Muscle of back (tissue), 13 donors: ENCODE data around the gene CCL25. TPM values are rescaled to one million over a fixed set of nuclear protein-coding genes. Genes with fewer than 3 reads are reported as not detected.
"Not testable (repeated sequence)": the region's sequence is repeated elsewhere in the genome, so short reads cannot be mapped to it uniquely, and the experiment has no call there.

Experiments used
- DNase-seq, 3 donors: peaks; one replicate each; pipeline versions ENCODE4 v3.0.0 to v3.0.0-alpha.2; 2013
- long read RNA-seq, 9 donors: transcript quantifications; one replicate each; lab custom pipeline, GENCODE V29; 2026
- polyA plus RNA-seq, 10 donors: library from polyadenylated mRNA; unstranded; fragments of 120-200 nt; gene quantifications; one replicate each; pipeline ENCODE4 v1.2.1, GENCODE V29; 2013; ENCODE audit not compliant: insufficient read length in 10 of 10

CCL25 gene, protein sequence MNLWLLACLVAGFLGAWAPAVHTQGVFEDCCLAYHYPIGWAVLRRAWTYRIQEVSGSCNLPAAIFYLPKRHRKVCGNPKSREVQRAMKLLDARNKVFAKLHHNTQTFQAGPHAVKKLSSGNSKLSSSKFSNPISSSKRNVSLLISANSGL
- polyA plus RNA-seq, result under 1 TPM in 4 of 10 donors, not detected in 6; 0.18 to 0.33 (median 0.27) TPM
- long read RNA-seq, donor 1, result 0 reads
- long read RNA-seq, donor 2, result 0 reads
- long read RNA-seq, donor 3, result 0 reads
- long read RNA-seq, donor 4, result 0 reads
- long read RNA-seq, donor 5, result 0 reads
- long read RNA-seq, donor 6, result 0 reads
- long read RNA-seq, donor 7, result 0 reads
- long read RNA-seq, donor 8, result 0 reads
- long read RNA-seq, donor 9, result 0 reads

DNA sequence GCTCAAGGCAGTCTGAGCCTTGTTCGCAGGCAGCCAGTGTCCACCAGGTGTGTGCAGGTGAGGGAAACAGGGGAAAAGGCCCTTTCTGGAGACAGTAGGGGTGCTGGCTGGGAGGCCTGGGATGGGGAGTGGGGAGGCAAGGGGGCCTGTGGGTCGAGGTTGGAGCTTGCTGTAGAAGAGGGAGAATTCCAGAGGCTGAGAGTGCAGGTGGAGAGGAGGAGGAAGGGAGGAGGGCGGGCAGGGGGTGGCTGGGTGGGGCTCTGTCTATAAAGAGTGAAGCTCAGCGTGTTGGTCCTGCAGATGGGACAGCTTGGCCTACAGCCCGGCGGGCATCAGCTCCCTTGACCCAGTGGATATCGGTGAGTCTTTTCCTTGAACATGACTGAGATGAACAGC lies at the start of gene CCL25:
Gene CCL25 (plus strand): TSS at position 297 of the 396 bp plus-strand sequence. CDS start 290 bp downstream, outside the sequence.
- no peak for DNase-seq

DNA sequence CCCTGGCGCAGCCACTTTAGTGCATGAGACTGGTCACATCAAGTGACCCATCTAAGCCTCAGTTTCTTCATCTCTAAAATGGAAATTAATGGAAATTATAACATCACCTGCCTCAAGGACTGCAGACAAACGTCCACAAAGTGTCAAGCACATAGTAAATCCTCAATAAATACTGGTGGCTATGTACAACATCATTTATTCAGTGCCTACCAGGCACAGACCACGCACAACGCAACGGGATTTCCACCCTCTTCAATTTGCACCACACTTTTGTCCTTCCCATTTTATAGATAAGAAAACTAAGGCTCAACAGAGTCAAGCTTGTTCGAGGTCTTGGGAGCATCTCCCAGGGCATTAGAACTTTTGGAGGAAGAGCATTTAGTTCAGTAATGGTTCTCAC lies 48.6 kb upstream of the CCL25 start:
- DNase-seq, result no peak

DNA sequence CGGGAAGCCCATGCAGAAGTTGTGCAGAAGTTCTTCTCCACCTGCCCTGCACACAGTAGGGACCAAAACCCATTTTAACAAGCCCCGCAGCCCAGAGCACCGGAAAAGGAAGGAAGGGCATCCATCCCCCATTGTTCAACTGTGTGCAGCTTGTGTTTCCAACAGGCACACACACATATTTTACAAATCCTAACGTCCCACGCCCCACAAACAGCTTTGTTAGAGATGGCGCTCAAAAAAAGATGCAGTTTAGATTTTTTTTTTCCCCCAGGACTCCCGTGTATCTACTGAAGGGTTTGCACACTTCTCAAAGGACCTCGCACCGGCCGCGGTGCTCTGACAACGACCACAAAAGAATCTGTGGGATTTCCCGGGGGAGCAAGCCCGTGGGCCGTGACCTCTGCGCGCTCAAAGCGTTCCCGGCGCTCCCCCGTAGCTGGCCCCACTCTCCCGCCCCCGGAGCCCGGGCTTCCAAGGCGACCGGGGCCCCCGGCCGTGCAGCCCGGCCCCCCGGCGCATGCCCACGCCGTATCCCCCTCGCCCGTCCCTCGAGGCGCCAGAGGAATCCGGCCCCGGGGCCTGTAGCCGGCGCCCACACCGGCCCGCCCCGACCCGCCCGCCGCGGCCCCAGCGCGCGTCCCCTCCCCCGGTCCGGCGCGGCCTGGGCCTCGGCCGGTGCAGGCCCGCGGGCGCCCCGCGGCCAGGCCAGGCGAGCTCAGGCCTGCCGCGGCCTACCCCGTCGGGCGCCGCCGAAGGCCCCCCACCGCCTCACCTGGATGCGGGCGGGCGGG lies 47.6 kb upstream of the CCL25 start:
- DNase-seq, result peak in 2 of 3 donors; percentile 20 to 58

DNA sequence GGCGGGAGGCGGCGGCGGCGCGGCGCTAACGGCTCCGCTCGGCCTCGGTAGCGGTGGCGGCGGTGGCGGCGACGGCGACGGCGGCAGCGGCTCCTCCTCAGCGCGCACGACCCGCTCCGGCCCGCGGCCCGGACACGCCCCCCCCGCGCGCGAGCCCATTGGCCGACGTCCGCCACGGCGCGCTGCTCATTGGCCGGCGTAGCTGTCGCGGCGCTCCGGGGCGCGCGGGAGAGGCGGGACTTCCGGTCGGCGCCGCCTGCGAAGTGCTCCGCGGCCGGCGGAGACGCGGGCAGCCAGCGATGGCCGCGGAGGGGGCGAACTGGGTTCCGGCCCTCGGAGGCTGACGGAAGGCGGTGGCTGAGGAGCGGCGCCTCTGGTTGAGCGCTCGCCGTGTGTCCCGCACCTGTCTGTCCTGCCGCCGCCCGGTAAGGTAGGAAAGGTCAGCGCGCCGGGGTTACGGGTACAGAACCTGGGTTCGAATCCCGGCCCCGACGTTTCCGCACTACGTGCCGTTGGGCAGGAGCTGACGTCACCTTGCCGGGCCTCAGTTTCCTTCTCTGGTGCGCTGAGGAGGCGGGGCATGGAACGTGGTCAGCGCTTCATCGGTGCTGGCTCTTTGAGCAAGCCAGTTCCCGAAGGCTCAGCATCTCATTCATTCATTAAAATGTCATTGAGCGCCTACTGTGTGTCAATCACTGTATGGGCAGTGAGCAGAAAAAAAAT lies 46.9 kb upstream of the CCL25 start, which contains the start of gene ELAVL1:
Gene ELAVL1 (minus strand): TSS at position 108 of the 723 bp plus-strand sequence. CDS start 13,826 bp downstream, outside the sequence.
- peak; percentile 88 to 95 (median 91) for DNase-seq

DNA sequence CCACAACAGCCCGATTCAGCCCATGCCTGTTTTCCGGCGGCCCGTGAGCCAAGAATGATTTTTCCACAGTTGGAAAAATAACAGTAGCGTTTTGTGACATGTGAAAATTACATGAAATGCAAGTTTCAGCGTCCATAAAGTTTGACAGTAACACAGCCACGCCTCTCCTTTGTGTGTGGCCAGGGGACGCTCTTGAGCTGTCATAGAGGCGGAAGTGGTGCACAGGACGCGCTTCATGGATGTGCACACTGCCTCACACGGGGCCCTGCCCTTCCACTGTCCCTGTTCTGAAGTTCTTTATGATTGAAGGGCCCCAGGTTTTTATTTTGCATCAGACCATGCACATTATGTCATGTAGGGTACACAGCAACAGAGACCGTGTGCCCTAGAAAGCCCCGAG lies 34.8 kb upstream of the CCL25 start:
- DNase-seq, result peak in 1 of 3 donors; percentile 29

DNA sequence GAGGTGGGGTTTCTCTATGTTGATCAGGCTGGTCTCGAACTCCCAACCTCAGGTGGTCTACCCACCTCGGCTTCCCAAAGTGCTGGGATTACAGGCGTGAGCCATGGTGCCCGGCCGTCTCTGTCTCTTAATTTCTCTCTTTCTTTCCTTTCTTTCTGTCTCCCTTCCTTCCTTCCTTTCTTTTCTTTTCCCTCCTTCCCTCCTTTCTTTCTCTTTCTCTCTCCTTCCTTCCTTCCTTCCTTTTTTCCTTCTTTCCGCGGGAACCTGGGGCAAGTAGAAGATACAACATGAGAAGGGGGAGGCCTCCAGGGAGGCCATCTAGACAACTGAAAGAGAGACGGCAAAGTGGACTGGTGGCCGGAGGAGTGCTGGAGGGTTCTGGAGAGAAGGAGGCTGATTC lies 31.9 kb upstream of the CCL25 start:
- no peak for DNase-seq

DNA sequence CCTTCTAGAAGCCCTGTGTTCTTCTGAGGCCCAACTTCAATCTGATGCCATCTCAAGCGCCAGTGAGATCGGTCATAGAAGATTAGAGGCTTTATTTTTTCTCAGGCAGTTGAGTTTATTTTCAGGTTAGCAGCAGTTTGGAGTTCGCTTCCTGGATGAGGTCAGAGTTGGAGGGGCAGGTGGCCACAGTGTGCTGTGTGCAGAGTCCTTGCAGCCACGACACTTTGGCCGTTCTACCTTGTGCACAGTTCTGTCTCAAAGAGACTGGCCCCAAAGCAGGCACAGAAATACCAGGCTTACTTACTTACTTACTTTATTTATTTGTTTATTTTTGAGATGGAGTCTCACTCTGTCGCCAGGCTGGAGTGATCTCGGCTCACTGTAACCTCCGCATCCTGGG lies 31.2 kb upstream of the CCL25 start:
- DNase-seq, result no peak

DNA sequence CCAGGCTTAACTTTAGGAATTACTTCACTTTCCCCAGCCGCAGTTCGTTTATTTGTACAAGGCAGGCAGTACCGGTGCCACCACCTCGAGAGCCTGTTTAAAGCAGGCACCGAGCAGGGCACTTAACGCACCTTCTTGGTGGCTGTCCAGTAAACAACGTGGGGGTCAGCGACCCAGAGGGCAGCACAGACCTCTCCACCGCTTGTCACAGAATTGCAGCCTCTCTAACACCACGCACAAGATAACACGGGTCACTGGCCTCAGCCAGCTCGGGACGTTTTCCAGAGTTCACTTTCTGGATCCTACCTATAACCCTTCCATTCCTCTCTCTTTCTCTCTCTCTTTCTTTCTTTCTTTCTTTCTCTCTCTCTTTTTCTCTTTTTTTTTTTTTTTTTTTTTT lies 30.3 kb upstream of the CCL25 start:
- no peak for DNase-seq

DNA sequence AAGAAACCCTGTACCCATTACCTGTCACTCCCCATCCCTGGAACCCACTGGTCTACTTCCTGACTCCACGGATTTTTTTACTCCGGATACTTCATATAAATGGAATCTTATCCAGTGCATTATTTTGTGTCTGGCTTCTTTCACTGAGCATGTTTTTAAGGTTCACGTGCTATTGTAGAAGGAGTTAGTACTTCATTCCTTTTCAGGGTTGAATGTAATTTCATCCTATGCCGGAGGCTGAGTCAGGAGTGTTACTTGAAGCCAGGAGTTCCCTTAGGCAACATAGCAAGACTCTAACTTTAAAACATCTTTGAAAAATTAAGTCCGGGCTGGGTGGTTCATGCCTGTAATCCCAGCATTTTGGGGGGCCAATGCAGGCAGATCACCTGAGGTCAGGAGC lies 29.2 kb upstream of the CCL25 start:
- DNase-seq, result no peak

DNA sequence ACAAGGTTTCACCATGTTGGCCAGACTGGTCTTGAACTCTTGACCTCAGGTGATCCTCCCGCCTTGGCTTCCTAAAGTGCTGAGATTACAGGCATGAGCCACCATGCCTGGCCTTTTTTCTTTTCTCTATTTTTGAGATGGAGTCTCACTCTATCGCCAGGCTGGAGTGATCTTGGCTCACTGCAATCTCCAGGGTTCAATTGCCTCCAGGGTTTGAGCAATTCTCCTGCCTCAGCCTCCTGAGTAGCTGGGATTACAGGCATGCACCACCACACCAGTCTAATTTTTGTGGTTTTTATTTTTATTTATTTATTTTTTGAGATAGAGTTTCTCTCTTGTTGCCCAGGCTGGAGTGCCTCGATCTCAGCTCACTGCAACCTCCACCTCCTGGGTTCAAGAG lies 28.3 kb upstream of the CCL25 start:
- DNase-seq, result not testable (repeated sequence)

DNA sequence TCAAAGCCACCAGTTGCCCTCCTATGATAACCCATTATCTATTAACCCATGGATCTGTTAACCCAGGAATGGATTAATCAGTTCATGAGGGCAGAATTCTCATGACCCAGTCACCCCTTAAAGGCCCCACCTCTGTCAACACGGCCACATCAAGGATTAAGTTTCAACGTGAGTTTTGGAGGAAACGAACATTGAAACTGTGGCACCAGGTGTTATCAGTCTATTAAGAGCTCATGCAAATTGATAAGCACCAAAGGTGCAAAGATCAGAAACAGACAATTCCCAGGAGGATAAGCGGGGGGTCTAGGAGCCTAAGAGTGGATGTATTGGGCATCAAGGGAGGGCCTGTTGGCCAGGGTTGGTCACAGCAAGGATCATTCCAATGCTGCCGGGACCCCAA lies 27.2 kb upstream of the CCL25 start:
- no peak for DNase-seq

DNA sequence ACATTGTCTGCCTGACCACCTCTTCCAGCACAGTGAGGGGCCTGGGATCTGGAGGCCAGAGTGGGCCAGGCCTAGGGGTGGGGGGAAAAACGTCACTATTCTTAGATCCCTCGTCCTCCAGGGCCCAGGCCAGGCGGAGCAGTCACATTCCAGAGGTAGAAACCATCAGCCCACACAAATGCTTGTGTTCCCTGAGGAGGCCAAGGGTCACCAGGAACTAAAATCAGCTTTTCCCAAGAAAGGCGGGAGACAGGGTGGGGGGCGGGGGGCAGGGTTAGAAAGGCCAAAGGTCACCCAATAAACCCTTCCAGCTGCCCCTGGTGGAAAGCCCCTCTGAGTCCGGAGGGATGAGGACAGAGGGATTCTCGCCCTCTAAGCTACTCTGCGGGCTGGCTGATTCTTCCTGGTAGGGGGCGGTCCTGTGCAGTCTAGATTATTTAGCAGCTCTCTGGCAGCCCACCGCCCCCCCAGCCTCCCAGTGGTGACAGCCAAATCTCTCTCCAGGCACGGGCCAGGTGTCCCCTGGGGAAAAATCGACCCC lies 23.5 kb upstream of the CCL25 start:
- DNase-seq, result peak in 2 of 3 donors; percentile 35 to 66

DNA sequence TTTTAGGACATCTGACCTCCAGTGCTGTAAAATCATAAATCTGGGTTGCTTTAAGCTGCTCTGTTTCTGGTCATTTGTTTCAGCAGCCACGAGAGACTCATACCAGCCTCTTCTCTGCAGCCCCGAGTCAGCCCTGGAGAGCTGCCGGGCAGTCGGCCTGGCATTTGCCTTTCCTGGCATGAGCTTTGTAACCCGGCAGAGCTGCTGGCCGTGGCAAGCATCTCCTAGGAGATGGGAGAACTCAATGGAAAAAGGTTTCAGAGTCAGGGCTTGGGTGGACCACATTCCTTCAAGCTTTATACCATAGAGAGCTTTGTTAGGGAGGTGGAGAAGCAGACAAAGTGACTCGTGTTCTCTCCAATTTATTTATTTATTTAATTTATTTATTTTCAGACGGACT lies 21.6 kb upstream of the CCL25 start:
- no peak for DNase-seq

DNA sequence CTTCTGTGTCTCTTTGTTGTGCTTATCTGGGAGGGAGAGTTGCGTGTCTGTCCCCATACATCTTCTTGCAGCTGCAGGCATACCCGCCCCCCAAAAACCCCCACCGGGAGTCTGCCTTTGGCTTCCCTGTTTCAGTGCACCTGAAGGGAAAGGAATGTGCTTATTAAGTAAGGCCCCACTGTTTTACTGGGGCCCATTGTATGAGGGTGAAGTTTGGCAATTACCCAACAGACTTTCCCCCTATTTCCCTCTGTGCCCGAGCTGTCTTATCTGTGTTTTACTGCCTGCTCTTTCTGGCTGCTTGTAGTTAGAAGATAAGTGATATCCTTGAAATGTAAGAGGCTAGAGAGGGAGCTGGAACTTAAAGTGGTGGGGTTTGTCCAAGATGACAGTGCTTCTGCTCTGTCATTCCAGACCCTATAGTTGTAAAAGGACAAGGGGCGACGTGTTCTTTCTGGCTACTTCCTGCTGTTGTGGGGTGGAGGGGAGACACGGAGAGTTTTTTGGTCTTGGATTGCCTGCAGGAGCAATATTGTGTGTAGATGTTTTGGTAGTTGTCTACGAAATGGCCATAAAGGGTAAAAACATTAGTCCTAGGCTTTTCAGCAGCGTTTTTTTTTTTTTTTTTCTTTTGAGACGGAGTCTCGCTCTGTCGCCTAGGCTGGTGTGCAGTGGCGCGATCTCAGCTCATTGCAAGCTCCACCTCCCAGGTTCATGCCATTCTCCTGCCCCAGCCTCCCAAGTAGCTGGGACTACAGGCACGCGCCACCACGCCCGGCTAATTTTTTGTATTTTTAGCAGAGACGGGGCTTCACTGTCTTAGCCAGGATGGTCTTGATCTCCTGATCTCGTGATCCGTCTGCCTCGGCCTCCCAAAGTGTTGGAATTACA lies 19.0 kb upstream of the CCL25 start:
- peak in 1 of 3 donors; percentile 14 for DNase-seq

DNA sequence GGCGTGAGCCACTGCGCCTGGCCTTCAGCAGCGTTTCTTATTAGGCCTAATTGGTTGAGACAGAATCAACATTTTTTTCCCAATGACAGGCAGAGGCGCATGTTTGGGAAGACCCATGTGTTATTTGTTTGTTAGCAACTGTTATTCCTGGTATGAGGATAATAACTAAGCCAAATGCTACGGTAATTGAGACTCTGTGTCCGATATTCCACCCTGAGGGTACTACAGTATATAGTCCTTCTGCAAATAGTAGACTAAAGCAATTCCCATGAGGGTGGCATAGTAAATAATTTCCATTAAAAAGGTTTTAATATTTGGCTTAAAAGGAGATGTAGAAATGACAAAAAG lies 18.4 kb upstream of the CCL25 start:
- peak; percentile 39 to 62 (median 45) for DNase-seq

DNA sequence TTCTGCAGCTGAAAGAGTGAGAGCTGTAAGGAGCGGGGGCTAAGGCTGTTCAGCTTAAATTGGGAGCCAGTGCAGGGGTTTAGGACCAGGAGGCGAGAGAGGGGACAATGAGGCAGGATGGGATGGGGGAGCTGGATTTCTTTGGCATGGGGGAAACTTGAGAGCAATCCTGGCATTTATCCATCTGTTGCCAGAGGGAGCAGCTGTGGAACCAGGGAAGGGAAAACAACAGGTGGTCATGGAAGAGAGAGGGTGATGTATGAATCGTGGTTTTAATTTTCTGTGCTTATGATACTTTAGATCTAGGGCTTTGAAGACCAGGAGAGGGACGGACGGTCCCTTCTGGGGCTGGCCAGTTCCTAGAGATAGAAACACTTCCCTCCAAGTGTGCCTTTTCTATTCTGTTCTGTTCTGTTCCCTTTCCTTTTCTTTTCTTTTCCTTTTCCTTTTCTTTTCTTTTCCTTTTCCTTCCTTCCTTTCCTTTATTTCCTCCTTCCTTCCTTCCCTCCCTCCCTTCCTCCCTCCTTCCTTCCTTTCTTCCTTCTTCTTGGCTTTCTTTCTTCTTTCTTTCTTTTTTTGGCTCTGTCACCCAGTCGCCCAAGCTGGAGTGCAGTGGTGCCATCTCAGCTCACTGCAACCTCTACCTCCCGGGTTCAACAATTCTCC lies 16.0 kb upstream of the CCL25 start:
- peak; percentile 49 to 77 (median 74) for DNase-seq

DNA sequence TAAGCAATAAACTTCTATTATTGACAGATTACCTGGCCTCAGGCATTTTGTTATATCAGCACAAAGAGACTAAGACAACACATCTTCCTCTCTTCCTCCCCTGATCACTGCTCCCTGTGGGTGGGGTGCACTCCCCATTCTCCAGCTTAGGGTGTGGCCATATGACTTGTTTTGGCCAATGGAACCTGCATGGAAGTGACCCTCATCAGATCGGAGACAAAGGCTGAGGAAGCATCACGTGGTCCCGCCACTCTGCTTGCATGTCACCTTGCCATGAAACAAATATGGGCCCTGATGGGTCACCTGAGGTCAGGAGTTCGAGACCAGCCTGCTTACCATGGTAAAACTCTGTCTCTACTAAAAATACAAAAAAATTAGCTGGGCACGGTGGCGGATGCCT lies 13.7 kb upstream of the CCL25 start:
- DNase-seq, result no peak

DNA sequence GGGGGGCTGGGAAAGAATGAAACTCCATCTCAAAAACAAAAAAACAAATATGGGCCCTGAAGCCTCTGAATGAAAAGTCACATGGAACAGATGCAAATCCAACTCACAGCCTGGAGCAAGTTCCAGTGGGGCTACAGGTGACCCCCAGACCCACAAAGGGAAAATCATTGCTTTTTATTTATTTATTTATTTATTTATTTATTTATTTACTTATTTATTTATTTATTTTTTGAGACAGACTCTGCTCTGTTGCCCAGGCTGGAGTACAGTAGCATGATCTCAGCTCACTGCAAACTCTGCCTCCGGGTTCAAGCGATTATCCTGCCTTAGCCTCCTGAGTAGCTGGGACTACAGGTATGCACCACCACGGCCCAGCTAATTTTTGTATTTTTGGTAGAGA lies 13.3 kb upstream of the CCL25 start:
- DNase-seq, result no peak

DNA sequence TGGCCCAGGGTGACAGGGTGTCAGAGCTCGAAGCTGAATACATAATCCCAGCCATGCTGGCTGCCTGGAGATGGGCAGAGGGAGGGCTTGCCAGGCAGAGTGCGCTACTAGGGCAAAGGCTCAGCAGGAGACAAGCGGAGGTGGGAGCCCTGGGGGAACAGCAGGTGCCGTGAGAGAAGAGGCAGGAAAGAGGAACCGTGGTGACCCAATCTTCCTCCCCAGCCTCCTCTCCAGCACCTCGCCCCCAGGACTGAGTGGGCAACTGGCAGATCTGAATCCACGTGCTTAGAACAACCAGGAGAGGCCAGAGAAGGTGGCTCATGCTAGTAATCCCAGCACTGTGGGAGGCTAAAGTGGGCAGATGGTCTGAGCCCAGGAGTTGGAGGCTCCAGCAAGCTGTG lies 11.0 kb upstream of the CCL25 start:
- no peak for DNase-seq

DNA sequence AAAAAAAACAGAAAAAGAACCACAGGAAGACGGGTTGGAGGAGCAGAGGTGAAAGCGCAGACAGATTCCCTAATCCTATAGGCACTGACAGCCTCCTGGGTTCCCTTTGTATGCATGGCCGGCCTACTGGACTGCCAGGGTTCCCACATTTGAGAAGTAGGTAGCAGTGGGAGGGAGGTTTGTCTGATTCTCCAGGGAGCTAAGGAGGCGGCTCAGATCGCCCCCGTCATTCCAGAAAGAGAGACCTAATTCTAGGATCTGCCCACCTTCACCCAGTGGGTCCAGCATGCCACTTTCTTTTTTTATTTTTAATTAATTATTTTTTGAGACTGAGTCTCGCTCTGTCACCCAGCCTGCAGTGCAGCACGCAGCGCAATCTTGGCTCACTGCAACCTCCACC lies 9.7 kb upstream of the CCL25 start:
- no peak for DNase-seq
